ENCODE results near the gene CATSPER1.

Gene CATSPER1

DNA sequence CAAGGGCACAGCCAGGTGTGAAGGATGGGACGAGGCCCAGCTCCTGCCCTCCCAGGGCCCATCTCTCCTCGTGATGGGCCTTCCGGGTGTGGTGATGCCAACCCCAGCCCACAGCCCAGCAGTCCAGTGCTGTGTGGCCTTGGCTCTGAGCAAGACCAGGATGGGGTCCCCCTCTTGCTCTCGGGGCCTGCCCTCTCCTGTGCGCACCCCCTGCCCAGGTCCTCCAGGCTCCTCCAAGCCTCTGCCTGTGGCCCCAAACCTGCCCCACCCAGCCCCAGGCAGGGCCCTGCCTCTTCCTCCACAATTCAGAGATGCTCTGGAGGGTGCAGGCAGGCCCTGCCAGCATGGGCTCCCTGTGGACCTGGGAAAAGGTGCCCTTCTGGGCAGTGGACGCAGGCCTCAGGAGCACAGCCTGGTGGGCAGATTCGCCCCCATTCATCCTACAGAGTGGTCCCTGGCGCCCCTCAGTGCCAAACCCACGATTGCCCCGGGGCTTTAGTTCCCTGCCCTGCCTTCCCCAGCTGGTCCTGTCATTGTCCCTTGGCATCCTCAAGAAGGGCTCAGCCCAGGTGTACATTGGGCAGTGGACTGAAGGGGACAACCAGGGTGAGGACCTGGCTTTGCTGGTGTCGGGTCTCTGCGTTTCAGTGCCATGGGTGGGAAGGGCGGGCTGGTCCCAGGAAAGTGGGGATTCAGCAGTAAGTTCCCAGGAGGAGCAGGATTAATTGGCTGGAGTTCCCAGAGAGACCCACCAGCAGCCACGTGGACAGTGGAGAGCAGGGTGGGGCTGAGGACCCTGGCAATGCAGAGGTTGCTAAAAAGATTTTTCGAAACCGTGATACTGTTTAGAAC, 44.1 kb downstream of the CATSPER1 start:
- Histone ChIP-seq H3K27me3 (ENCODE audit: control insufficient read depth in 1 of 2, insufficient read depth in 2 of 2, low read length in 2 of 2) (no peaks in the 10 kb centered on the region), H3K36me3 (ENCODE audit: control insufficient read depth in 1 of 2, insufficient read depth in 2 of 2, low read length in 2 of 2) (peaks cover 6 to 27% of the 10 kb centered on the region in 2 donors), H3K27ac (ENCODE audit: low read depth, low read length) (no peak overlapping the region), H3K4me1 (ENCODE audit: control insufficient read depth in 1 of 2, insufficient read depth in 2 of 2, low read length in 2 of 2) (no peaks in the 10 kb centered on the region), H3K4me3 (ENCODE audit: low read depth in 1 of 2, low read length in 2 of 2) (no peak overlapping the region), H3K9me3 (ENCODE audit: control insufficient read depth in 1 of 2, low read length in 2 of 2) (no peaks in the 10 kb centered on the region), H3K9ac (ENCODE audit: low read depth in 1 of 2, low read length in 2 of 2) (no peak overlapping the region)

GRCh38 chr11:65981101-65981740, 45.1 kb downstream of the CATSPER1 start:
- no peak overlapping the region for H3K9ac ChIP-seq (ENCODE audit: low read depth in 1 of 2, low read length in 2 of 2)
- no peak overlapping the region for H3K27ac ChIP-seq (ENCODE audit: low read depth, low read length)

DNA sequence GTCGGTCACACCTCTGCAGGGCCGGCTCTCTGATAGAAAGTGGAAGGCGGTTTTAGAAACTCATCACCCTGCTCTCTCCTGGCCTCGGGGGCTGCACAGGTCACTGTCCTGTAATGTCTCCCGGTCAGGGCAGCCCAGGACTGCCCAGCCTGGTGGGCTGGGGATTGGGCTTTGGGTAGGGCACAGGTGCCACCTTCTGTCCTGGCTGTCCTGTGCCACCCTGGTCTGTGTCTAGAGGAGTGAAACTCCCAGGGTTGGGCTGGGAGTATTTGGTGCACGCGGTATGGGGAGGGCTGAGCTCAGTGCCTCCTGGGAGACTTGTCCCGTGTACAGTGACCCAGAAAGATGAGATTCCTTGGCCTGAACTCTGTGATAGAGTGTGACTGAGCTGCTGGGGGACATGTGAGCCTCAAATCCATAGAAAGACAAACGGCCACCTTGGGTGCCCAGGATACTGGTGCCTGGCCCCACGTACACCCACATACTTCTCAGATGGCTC, 47.0 kb downstream of the CATSPER1 start:
- Histone ChIP-seq H3K9me3 (ENCODE audit: control insufficient read depth in 1 of 2, low read length in 2 of 2) (no peaks in the 10 kb centered on the region), H3K27me3 (ENCODE audit: control insufficient read depth in 1 of 2, insufficient read depth in 2 of 2, low read length in 2 of 2) (no peaks in the 10 kb centered on the region), H3K36me3 (ENCODE audit: control insufficient read depth in 1 of 2, insufficient read depth in 2 of 2, low read length in 2 of 2) (peaks cover 20 to 43% of the 10 kb centered on the region in 2 donors), H3K9ac (ENCODE audit: low read depth in 1 of 2, low read length in 2 of 2) (no peak overlapping the region), H3K27ac (ENCODE audit: low read depth, low read length) (no peak overlapping the region), H3K4me1 (ENCODE audit: control insufficient read depth in 1 of 2, insufficient read depth in 2 of 2, low read length in 2 of 2) (no peaks in the 10 kb centered on the region), H3K4me3 (ENCODE audit: low read depth in 1 of 2, low read length in 2 of 2) (no peak overlapping the region)

More at GRCh38 chr11:65981101-65981740, 45.1 kb downstream of the CATSPER1 start:
- Histone ChIP-seq H3K9me3 (ENCODE audit: control insufficient read depth in 1 of 2, low read length in 2 of 2) (no peaks in the 10 kb centered on the region), H3K4me1 (ENCODE audit: control insufficient read depth in 1 of 2, insufficient read depth in 2 of 2, low read length in 2 of 2) (no peaks in the 10 kb centered on the region), H3K36me3 (ENCODE audit: control insufficient read depth in 1 of 2, insufficient read depth in 2 of 2, low read length in 2 of 2) (peaks cover 14 to 37% of the 10 kb centered on the region in 2 donors), H3K4me3 (ENCODE audit: low read depth in 1 of 2, low read length in 2 of 2) (no peak overlapping the region), H3K27me3 (ENCODE audit: control insufficient read depth in 1 of 2, insufficient read depth in 2 of 2, low read length in 2 of 2) (no peaks in the 10 kb centered on the region)

DNA sequence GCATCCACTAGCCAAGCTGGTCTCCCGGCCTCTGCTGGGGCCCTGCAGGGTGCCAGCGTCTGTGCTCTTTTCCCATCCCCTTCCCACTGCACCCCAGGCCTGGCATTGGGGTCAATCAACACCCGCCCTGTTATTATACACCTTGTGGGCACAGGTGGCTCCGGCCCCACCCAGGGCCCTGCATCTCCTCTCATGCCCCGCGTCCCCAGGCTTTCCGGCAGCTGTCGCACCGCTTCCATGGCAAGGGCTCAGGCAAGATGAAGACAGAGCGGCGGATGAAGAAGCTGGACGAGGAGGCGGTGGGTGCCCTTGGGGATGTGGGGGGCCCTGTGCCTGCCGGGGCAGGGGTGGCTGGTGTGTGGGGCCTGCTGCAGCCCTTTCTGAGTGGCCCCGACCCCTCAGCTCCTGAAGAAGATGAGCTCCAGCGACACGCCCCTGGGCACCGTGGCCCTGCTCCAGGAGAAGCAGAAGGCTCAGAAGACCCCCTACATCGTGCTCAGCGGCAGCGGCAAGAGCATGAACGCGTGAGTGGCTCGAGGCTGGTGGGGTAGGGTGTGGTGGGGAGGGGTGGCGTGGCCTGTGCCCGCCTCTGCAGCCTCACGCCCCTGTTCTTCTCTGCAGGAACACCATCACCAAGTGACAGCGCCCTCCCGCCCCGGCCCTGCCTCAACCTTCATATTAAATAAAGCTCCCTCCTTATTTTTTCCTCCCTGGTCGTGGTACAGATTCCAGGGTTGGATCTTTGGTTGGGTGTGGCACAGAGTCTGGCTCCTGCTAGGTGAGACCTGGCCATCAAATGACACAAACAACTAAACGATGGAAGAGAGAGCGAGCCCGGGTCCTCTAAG, 47.7 kb downstream of the CATSPER1 start:
- no peak overlapping the region for H3K27ac ChIP-seq (ENCODE audit: low read depth, low read length)
- peaks cover 22 to 44% of the 10 kb centered on the region in 2 donors for H3K36me3 ChIP-seq (ENCODE audit: control insufficient read depth in 1 of 2, insufficient read depth in 2 of 2, low read length in 2 of 2)
- H3K9me3 ChIP-seq (ENCODE audit: control insufficient read depth in 1 of 2, low read length in 2 of 2), result no peaks in the 10 kb centered on the region
- no peaks in the 10 kb centered on the region for H3K27me3 ChIP-seq (ENCODE audit: control insufficient read depth in 1 of 2, insufficient read depth in 2 of 2, low read length in 2 of 2)
- no peak overlapping the region for H3K9ac ChIP-seq (ENCODE audit: low read depth in 1 of 2, low read length in 2 of 2)
- H3K4me3 ChIP-seq (ENCODE audit: low read depth in 1 of 2, low read length in 2 of 2), result no peak overlapping the region
- no peaks in the 10 kb centered on the region for H3K4me1 ChIP-seq (ENCODE audit: control insufficient read depth in 1 of 2, insufficient read depth in 2 of 2, low read length in 2 of 2)

DNA sequence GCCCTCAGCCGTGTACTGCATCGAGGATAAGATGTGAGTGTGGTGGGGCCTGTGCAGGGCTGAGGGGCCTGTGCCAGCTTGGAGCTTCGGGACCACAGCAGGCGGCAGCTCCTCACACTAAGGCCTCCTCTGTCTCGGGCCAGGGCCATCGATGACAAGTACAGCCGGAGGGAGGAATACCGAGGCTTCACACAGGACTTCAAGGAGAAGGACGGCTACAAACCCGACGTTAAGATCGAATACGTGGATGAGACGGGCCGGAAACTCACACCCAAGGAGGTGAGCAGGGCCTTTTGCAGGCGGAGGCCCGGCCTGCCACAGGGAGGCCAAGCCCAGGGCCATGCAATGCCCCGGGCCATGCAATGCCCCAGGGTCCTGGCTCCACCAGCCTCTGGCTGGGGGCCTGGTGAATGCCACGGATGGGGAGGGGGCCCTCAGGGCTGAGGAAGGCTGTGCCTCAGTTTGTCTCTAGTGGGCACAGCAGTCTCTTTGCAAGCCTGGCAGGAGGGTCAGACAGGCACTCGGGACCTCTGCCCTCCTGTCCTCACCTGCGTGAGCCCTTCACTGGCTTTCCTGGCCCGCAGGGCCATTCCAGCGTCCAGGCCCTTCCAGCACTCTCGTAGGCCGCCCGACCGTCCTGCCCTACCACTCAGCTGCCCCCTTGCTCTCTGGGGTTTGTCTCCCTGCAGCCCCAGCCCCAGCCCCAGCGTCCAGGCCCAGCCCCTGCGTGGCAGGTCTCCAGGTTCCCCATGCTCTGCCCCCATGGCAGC, 48.5 kb downstream of the CATSPER1 start:
- H3K36me3 ChIP-seq (ENCODE audit: control insufficient read depth in 1 of 2, insufficient read depth in 2 of 2, low read length in 2 of 2), result peaks cover 28 to 51% of the 10 kb centered on the region in 2 donors
- no peak overlapping the region for H3K27ac ChIP-seq (ENCODE audit: low read depth, low read length)
- no peak overlapping the region for H3K9ac ChIP-seq (ENCODE audit: low read depth in 1 of 2, low read length in 2 of 2)

DNA sequence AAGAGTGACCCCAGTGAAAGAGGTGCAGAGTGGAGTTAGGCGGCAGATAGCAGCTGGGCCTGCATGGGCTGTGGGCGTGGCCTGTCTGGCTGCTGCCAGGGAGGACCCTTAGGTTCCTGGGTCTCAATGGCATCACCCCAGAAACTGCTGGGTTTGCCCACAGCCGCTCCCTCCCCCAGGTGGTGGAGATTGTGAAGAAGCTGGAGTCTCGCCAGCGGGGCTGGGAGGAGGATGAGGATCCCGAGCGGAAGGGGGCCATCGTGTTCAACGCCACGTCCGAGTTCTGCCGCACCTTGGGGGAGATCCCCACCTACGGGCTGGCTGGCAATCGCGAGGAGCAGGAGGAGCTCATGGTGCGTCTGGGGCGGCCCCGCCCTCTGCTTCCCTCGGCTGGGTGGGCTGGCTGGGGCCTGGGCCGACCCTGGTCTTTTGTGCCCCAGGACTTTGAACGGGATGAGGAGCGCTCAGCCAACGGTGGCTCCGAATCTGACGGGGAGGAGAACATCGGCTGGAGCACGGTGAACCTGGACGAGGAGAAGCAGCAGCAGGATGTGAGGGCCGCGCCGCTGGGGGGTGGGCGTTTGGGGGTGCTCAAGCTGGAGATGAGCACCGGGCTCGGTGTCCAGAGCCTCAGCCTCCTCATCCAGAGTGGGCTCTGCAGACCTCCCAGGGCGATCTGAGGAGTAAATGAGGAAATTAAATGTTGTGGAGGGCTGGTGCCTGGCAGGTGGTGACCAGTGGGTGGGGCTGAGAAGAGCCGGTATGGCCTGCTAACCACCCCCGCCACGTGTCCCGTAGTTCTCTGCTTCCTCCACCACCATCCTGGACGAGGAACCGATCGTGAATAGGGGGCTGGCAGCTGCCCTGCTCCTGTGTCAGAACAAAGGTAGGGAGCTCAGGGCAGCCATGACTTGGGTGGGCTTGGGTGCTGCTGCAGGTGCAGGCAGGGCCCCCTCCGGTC, 49.8 kb downstream of the CATSPER1 start:
- H3K27me3 ChIP-seq (ENCODE audit: control insufficient read depth in 1 of 2, insufficient read depth in 2 of 2, low read length in 2 of 2), result no peaks in the 10 kb centered on the region
- no peaks in the 10 kb centered on the region for H3K9me3 ChIP-seq (ENCODE audit: control insufficient read depth in 1 of 2, low read length in 2 of 2)
- no peak overlapping the region for H3K9ac ChIP-seq (ENCODE audit: low read depth in 1 of 2, low read length in 2 of 2)
- peaks cover 28 to 56% of the 10 kb centered on the region in 2 donors for H3K36me3 ChIP-seq (ENCODE audit: control insufficient read depth in 1 of 2, insufficient read depth in 2 of 2, low read length in 2 of 2)
- no peak overlapping the region for H3K4me3 ChIP-seq (ENCODE audit: low read depth in 1 of 2, low read length in 2 of 2)
- no peaks in the 10 kb centered on the region for H3K4me1 ChIP-seq (ENCODE audit: control insufficient read depth in 1 of 2, insufficient read depth in 2 of 2, low read length in 2 of 2)
- H3K27ac ChIP-seq (ENCODE audit: low read depth, low read length), result no peak overlapping the region

More for the DNA sequence above, 48.5 kb downstream of the CATSPER1 start:
- Histone ChIP-seq H3K9me3 (ENCODE audit: control insufficient read depth in 1 of 2, low read length in 2 of 2) (no peaks in the 10 kb centered on the region), H3K4me3 (ENCODE audit: low read depth in 1 of 2, low read length in 2 of 2) (no peak overlapping the region), H3K4me1 (ENCODE audit: control insufficient read depth in 1 of 2, insufficient read depth in 2 of 2, low read length in 2 of 2) (no peaks in the 10 kb centered on the region), H3K27me3 (ENCODE audit: control insufficient read depth in 1 of 2, insufficient read depth in 2 of 2, low read length in 2 of 2) (no peaks in the 10 kb centered on the region)

- no peaks in the 10 kb centered on the region for H3K9me3 ChIP-seq (ENCODE audit: control insufficient read depth in 1 of 2, low read length in 2 of 2)
- no peak overlapping the region for H3K27ac ChIP-seq (ENCODE audit: low read depth, low read length)
- no peaks in the 10 kb centered on the region for H3K27me3 ChIP-seq (ENCODE audit: control insufficient read depth in 1 of 2, insufficient read depth in 2 of 2, low read length in 2 of 2)
- no peaks in the 10 kb centered on the region for H3K4me1 ChIP-seq (ENCODE audit: control insufficient read depth in 1 of 2, insufficient read depth in 2 of 2, low read length in 2 of 2)
- peaks cover 28 to 56% of the 10 kb centered on the region in 2 donors for H3K36me3 ChIP-seq (ENCODE audit: control insufficient read depth in 1 of 2, insufficient read depth in 2 of 2, low read length in 2 of 2)
- no peak overlapping the region for H3K9ac ChIP-seq (ENCODE audit: low read depth in 1 of 2, low read length in 2 of 2)
- no peak overlapping the region for H3K4me3 ChIP-seq (ENCODE audit: low read depth in 1 of 2, low read length in 2 of 2)
These were observed 50.5 kb downstream of the CATSPER1 start for GRCh38 chr11:65975771-65976170.

- H3K9ac ChIP-seq (ENCODE audit: low read depth in 1 of 2, low read length in 2 of 2), result no peak overlapping the region
- H3K36me3 ChIP-seq (ENCODE audit: control insufficient read depth in 1 of 2, insufficient read depth in 2 of 2, low read length in 2 of 2), result peaks cover 38 to 63% of the 10 kb centered on the region in 2 donors
- no peak overlapping the region for H3K27ac ChIP-seq (ENCODE audit: low read depth, low read length)
- H3K4me1 ChIP-seq (ENCODE audit: control insufficient read depth in 1 of 2, insufficient read depth in 2 of 2, low read length in 2 of 2), result no peaks in the 10 kb centered on the region
- H3K27me3 ChIP-seq (ENCODE audit: control insufficient read depth in 1 of 2, insufficient read depth in 2 of 2, low read length in 2 of 2), result no peaks in the 10 kb centered on the region
- H3K4me3 ChIP-seq (ENCODE audit: low read depth in 1 of 2, low read length in 2 of 2), result no peak overlapping the region
- H3K9me3 ChIP-seq (ENCODE audit: control insufficient read depth in 1 of 2, low read length in 2 of 2), result no peaks in the 10 kb centered on the region
These were observed 52.7 kb downstream of the CATSPER1 start for GRCh38 chr11:65973439-65974110.

Measured in duodenal mucosa (tissue), 2 donors.